Tibial nerve (tissue), 4 donors: ENCODE data around the gene CNKSR1. TPM values are rescaled to one million over a fixed set of nuclear protein-coding genes. Genes with fewer than 3 reads are reported as not detected.

Source experiments
- DNase-seq, 2 donors: peaks; one replicate each; pipeline ENCODE4 v3.0.0-alpha.2; 2019; ENCODE audit warnings: low spot score in 2 of 2
- H3K27ac ChIP-seq, 4 donors: fragments of 200-600 bp; sonication (generic) in 3 of 4; one replicate each; pipeline ENCODE4 v1.5.1; 2017 to 2019; ENCODE audit warnings: mild to moderate bottlenecking in 1 of 4
- H3K27me3 ChIP-seq, 2 donors: fragments of 200-600 bp; sonication (generic) in 1 of 2; one replicate each; pipeline versions ENCODE4 v1.5.1 to v1.6.0; 2017 to 2019
- H3K36me3 ChIP-seq, 3 donors: fragments of 200-600 bp; sonication (generic); one replicate each; pipeline ENCODE4 v1.5.1; 2018 to 2019
- H3K4me1 ChIP-seq, 4 donors: fragments of 200-600 bp; sonication (generic) in 3 of 4; one replicate each; pipeline ENCODE4 v1.5.1; 2017 to 2019
- H3K4me3 ChIP-seq, 4 donors: fragments of 200-600 bp; sonication (generic) in 3 of 4; one replicate each; pipeline ENCODE4 v1.5.1; 2017 to 2019; ENCODE audit warnings: mild to moderate bottlenecking in 1 of 4, moderate library complexity in 1 of 4
- H3K9me3 ChIP-seq, 4 donors: fragments of 200-600 bp; sonication (generic) in 3 of 4; one replicate each; pipeline ENCODE4 v1.5.1; 2017 to 2019
- CTCF ChIP-seq, 5 experiments: fragments of 200-600 bp in 3 of 5; fragments of 450-650 bp in 2 of 5; sonication (generic) in 3 of 5; IDR thresholded peaks; one replicate each; pipeline ENCODE4 v1.5.1; 2016 to 2019; ENCODE audit warnings: antibody characterized with exemption in 5 of 5, mild to moderate bottlenecking in 3 of 5, moderate library complexity in 2 of 5
- EP300 ChIP-seq, 2 donors: sonication (generic); formaldehyde crosslinking; IDR thresholded peaks; one replicate each; pipeline ENCODE4 v1.6.1; 2017; ENCODE audit warnings: antibody characterized with exemption in 2 of 2, mild to moderate bottlenecking in 1 of 2
- POLR2A ChIP-seq, 2 donors: fragments of 450-650 bp; IDR thresholded peaks; one replicate each; pipeline ENCODE4 v1.6.1; 2017; ENCODE audit warnings: antibody characterized with exemption in 2 of 2, mild to moderate bottlenecking in 2 of 2, moderate library complexity in 2 of 2
- whole genome bisulfite sequencing, 2 donors: methylation state at CpG; one replicate each; pipeline ENCODE4 v1.1.5; 2018; 5-methylcytosine and 5-hydroxymethylcytosine counted together
- total RNA-seq, 4 donors: library from RNA; depleted of rRNA; stranded (reverse); fragments of >200 nt; gene quantifications; one replicate each; pipeline ENCODE4 v1.1.0, GENCODE V29; 2016

CNKSR1 gene
- total RNA-seq, 4 donors from 2014 or later, result 2.6 to 5.7 (median 4.0) TPM; not detected in 1

GRCh38 chr1:26190373-26190987 lies 13.2 kb downstream of the CNKSR1 start, which contains the start of gene CATSPER4:
TSS of gene CATSPER4 (plus strand) at chr1:26190602. CDS start at chr1:26190628, 26 bp downstream.
- H3K27me3 ChIP-seq, result no peaks in the 10 kb centered on the region
- no peak for TF ChIP-seq POLR2A (IDR thresholded peaks at IDR 0.05)
- peak in 1 of 5 experiments; percentile 10 for TF ChIP-seq CTCF (IDR thresholded peaks at IDR 0.05)
- no peak for TF ChIP-seq EP300 (IDR thresholded peaks at IDR 0.05)
- peaks cover 0 to 27% (median 0%) of the 10 kb centered on the region in 3 donors for H3K36me3 ChIP-seq
- H3K4me1 ChIP-seq, result no peaks in the 10 kb centered on the region
- no peaks in the 10 kb centered on the region for H3K9me3 ChIP-seq
- no peak within 1 kb of the TSS for H3K27ac ChIP-seq
- no peak within 1 kb of the TSS for H3K4me3 ChIP-seq
- no peak for DNase-seq
- 42 to 49% methylated on average over 16 of the region's 16 CpGs for WGBS, 2 donors

- Histone ChIP-seq H3K36me3 (peaks cover 0 to 20% (median 0%) of the 10 kb centered on the region in 3 donors), H3K9me3 (no peaks in the 10 kb centered on the region), H3K4me3 (no peak overlapping the region), H3K4me1 (no peaks in the 10 kb centered on the region), H3K27me3 (no peaks in the 10 kb centered on the region), H3K27ac (no peak overlapping the region)
- WGBS, 2 donors, result 61 to 69% methylated on average over 3 of the region's 3 CpGs
- DNase-seq, result no peak
- TF ChIP-seq EP300 (IDR thresholded peaks at IDR 0.05) (no peak), POLR2A (IDR thresholded peaks at IDR 0.05) (no peak), CTCF (IDR thresholded peaks at IDR 0.05) (no peak)
These were observed 14.4 kb downstream of the CNKSR1 start for GRCh38 chr1:26191739-26192138.

- no peaks in the 10 kb centered on the region for H3K4me1 ChIP-seq
- H3K36me3 ChIP-seq, result no peaks in the 10 kb centered on the region
- H3K9me3 ChIP-seq, result no peaks in the 10 kb centered on the region
- no peak for DNase-seq
- no peak for TF ChIP-seq CTCF (IDR thresholded peaks at IDR 0.05)
- no peak for TF ChIP-seq POLR2A (IDR thresholded peaks at IDR 0.05)
- TF ChIP-seq EP300 (IDR thresholded peaks at IDR 0.05), result no peak
- 82 to 86% methylated on average over 3 of the region's 3 CpGs for WGBS, 2 donors
- no peak overlapping the region for H3K4me3 ChIP-seq
- no peak overlapping the region for H3K27ac ChIP-seq
- peaks cover 0 to 4% of the 10 kb centered on the region in 2 donors for H3K27me3 ChIP-seq
These were observed 18.5 kb downstream of the CNKSR1 start for GRCh38 chr1:26195805-26196204.

- H3K36me3 ChIP-seq, result no peaks in the 10 kb centered on the region
- peaks cover 0 to 6% (median 0%) of the 10 kb centered on the region in 4 donors for H3K4me1 ChIP-seq
- DNase-seq, result no peak
- no peaks in the 10 kb centered on the region for H3K9me3 ChIP-seq
- no peak overlapping the region for H3K4me3 ChIP-seq
- peaks cover 0 to 4% of the 10 kb centered on the region in 2 donors for H3K27me3 ChIP-seq
- TF ChIP-seq EP300 (IDR thresholded peaks at IDR 0.05) (no peak), POLR2A (IDR thresholded peaks at IDR 0.05) (no peak), CTCF (IDR thresholded peaks at IDR 0.05) (no peak)
- no peak overlapping the region for H3K27ac ChIP-seq
- 83 to 90% methylated on average over 3 of the region's 3 CpGs for WGBS, 2 donors
These were observed 20.0 kb downstream of the CNKSR1 start for GRCh38 chr1:26197301-26197700.

- Histone ChIP-seq H3K9me3 (no peaks in the 10 kb centered on the region), H3K4me3 (no peak overlapping the region), H3K4me1 (peaks cover 0 to 6% (median 0%) of the 10 kb centered on the region in 4 donors), H3K36me3 (no peaks in the 10 kb centered on the region), H3K27ac (no peak overlapping the region), H3K27me3 (peaks cover 0 to 4% of the 10 kb centered on the region in 2 donors)
- TF ChIP-seq EP300 (IDR thresholded peaks at IDR 0.05) (no peak), POLR2A (IDR thresholded peaks at IDR 0.05) (no peak), CTCF (IDR thresholded peaks at IDR 0.05) (no peak)
- no peak for DNase-seq
- 77 to 81% methylated on average over 11 of the region's 11 CpGs for WGBS, 2 donors
These were observed 20.5 kb downstream of the CNKSR1 start for GRCh38 chr1:26197813-26198212.
